Activated CD8-positive, alpha-beta memory T cell treated with anti-CD3 and anti-CD28 coated beads, Interleukin-2, amount 50 U/mL, for 24 hours (primary cell): ENCODE results near the gene FLII.
"Not testable (repeated sequence)": the region's sequence is repeated elsewhere in the genome, so short reads cannot be mapped to it uniquely, and the experiment has no call there.

Experiments used
- DNase-seq: peaks from one replicate; pipeline ENCODE4 v3.0.0-alpha.2; 2020; ENCODE audit errors: extremely low read depth

FLII gene

DNA sequence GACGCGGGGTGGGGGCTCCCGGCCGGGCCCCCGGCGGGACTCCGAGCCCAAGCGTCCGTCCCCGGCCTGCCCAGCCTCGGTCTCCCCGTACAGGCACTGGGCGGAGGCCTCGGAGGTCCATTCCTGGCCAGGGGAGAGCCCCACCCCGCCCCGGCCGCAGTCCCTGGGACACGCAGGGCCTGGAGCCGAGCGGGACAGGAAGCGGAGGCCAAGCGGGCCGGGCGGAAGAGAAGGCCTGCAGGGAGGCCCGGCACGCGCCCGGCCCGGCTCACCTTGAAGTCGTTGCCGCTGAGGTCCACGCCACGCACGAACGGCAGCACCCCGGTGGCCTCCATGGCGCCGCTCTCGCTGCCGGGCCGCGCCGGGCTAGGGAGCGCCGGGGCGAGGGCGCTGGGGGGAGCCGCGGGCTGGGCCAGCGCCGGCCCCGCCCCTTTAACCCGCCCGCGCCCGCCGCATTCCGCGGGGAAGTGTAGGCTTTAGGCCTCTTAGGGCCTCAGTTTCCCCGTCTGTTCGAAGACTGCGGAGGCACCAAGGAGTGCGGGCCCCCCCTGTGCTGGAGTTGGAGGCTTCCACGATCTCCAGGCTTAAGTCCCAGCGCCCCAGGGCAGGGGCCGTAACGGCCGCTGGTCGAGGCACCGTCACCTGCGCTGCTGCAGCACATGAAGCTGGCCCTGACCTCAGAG lies at the start of gene FLII:
TSS of gene FLII (minus strand) at position 383 of the 683 bp plus-strand sequence. CDS start at position 335, 48 bp downstream.
- no peak for DNase-seq

DNA sequence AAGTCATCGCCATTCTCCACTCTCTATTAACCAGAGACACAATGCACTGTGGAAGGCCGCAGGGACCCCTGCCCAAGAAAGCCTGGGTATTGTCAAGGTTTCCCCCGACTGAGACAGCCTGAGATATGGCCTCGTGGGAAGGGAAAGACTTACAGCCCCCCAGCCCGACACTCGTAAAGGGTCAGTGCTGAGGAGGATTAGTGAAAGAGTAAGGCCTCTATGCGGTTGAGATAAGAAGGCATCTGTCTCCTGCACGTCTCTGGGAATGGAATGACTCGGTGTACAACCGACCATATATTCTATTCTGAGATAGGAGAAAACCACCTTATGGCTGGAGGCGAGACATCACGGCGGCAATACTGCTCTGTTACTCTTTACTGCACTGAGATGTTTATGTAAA lies 44.7 kb upstream of the FLII start:
- not testable (repeated sequence) for DNase-seq

DNA sequence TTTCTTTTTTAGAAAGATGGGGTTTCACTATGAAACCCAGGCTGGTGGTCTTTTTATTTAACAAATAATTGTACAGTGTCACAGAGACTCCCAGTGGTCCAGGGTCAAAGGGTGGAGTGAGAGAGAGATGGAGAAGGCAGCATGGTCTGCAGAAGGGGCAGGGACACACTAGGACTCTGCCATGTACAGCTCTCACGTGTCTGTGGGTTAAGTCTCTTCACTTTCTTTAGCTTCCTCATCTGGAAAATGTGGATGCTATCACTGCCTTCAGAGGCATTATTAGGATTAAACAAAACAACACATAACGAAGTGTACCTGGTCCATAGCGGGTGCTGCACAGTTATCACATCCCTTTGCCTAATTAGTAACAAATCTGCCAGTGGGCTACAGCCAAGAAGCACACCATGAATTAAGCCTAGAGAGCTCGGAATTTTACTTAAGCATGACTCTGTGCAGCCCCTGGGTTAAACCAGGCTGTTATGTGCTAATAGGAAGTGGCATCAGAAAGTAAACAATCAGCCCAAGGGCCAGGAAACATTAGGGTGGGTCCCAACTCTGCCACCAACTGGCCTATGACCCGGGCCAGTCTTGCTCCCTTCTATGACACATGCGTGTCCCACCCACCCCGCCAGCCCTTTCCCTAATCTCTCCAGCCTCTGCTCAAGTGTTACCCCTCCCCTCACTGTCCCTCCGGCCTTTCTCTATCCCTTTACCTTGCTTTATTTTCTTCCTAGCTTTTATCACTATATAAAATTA lies 42.4 kb upstream of the FLII start:
- no peak for DNase-seq

DNA sequence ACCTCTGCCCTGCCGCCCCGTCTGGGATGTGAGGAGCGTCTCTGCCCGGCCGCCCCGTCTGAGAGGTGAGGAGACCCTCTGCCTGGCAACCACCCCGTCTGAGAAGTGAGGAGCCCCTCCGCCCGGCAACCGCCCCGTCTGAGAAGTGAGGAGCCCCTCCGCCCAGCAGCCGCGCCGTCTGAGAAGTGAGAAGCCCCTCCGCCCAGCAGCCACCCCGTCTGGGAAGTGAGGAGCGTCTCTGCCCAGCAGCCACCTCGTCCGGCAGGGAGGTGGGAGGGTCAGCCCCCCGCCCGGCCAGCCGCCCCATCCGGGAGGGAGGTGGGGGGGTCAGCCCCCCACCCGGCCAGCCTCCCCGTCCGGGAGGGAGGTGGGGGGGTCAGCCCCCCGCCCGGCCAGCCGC lies 39.5 kb upstream of the FLII start:
- DNase-seq: not testable (repeated sequence)

DNA sequence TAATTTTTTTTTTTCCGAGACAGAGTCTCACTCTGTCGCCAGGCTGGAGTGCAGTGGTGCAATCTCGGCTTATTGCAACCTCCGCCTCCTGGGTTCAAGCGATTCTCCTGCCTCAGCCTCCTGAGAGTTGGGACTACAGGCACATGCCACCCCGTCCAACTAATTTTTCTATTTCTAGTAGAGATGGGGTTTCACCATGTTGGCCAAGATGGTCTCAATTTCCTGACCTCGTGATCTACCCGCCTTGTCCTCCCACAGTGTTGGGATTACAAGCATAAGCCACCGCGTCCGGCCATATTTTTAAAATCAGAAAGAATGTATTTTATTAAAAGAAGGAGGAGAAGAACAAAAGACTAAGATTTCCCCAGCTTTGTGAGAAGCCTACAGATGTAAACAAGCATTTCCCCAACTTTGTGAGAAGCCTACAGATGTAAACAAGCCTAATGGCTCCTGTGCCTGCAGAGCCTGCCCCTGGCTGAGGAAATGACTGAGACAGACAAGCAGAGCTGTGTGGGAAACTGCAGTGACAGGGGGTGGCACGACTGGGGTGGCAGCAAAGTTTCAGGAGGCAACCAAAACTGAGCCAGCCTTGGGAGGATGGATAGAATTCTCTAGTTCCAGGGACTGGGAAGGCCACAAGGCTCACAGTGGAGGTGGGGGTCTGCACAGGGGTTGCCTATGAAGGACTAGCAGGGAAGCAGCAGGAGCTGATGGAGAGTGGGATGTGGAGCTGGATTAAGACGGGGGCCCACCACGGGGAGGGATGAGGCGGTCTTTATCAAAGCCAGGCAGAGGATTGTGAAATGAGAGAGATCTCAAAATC lies 33.4 kb upstream of the FLII start:
- DNase-seq: no peak

DNA sequence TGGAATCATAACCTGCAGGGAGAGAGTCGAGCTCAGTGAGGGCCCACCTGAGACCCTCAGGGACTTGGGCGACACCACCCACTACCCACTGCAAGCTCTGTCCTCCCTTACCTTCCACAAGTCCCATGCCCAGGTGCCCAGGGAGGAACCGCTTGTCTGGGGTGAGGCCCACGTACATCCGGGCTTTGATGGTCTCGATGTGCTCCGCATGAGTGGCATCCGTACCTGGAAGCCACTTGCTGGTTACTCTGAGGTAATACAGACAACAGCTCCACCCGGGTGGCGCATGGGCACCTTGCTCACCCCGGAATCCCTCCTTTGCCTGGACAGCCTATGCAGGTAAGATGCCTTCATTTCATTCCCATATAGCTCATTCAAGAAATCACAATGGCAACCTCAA lies 26.8 kb upstream of the FLII start:
- DNase-seq: no peak

DNA sequence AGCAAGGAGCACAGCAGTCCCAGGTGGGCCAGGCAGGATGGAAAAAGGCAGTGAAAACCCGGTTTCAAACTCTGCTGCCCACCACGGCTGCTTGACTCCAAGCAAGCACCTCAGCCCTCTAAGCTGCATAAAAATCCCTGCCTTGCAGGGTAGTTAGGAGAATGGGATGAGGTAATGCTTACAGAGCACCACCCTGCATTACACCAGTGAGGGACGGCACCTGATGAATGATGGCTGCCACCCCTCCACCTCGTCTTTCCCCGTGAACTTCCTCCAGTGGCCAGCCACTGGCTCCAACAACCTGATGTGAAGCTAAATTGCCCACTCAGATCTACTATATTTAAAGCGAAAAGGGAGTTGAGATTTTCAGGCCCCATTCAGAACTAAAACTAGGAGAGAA lies 23.2 kb upstream of the FLII start:
- DNase-seq: no peak

DNA sequence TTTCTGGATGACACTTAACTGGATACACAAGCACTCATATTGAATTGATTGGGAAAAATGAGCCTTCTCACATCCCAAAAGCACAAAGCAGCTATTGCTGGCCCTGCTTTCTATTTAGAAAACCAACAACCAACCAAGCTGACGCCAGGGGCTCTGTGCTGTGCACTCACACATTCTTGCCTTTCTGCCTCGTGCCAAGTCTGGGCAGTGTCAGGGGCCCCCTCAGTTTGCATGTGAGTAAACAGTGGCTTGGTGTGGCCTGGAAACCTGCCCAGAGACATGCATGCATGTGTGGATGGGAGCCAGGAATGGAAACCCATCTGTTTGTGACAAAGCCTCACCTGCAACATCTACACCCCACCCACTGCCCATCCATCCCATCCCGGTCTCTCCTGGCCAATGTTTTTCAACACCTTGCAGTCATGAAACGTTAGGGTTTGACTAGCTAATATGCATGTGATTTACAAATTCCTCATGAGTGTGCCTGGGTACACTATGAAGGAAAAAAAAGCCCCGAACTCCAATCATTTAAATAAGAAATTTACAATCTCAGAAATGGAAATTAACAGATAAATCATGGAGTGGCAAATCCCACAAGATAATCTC lies 22.3 kb upstream of the FLII start:
- no peak for DNase-seq

DNA sequence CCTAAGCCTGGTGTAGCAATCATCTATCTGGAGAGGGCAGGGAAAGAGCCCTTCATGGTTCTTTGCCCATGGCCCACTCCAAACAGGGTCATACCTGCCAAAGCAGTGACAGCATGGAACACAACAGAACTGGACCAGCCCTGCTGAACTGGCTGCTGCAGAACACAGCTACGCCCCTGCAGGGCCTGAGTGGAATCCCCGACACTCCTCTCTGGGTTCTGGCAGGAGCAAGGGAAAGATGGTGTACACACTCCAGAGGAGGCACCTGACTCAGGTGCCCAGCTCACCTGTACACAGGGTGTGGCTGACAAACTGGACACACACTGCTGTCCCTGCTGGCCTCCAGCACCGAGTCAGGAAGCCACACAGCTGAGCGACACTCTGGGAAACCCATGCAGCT lies 21.7 kb upstream of the FLII start:
- no peak for DNase-seq

DNA sequence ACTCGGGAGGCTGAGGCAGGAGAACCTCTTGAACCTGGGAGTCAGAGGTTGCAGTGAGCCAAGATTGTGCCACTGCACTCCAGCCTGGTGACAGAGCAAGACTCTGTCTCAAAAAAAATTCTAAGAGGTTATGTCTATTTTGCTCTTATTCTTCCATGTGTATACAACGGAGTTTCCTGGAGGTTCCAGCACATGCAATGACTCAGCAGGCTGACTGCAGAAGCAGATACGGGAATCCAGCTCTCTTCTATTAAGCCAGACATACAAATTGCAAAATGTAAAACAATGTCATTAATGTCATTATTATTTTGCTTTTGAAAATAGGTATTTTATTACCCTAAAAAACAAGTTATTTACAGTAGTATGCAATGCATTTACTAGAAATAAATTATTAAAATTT lies 20.3 kb upstream of the FLII start:
- DNase-seq: no peak

DNA sequence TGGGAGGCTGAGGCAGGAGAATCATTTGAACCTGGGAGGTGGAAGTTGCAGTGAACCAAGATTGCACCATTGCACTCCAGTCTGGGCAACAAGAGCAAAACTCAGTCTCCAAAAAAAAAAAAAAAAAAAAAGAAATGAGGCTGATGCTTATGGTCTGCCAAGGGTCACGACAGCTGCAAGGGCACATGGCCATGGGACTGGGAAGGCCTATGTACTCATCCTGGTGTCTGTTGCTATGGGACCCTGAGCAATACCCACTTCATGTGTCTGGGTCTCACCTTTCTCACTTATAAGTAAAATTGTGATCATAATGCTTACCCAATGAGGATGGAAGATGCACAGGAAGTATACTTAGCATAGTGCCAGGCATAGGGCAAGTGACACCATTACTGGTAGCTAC lies 18.5 kb upstream of the FLII start:
- DNase-seq: no peak

DNA sequence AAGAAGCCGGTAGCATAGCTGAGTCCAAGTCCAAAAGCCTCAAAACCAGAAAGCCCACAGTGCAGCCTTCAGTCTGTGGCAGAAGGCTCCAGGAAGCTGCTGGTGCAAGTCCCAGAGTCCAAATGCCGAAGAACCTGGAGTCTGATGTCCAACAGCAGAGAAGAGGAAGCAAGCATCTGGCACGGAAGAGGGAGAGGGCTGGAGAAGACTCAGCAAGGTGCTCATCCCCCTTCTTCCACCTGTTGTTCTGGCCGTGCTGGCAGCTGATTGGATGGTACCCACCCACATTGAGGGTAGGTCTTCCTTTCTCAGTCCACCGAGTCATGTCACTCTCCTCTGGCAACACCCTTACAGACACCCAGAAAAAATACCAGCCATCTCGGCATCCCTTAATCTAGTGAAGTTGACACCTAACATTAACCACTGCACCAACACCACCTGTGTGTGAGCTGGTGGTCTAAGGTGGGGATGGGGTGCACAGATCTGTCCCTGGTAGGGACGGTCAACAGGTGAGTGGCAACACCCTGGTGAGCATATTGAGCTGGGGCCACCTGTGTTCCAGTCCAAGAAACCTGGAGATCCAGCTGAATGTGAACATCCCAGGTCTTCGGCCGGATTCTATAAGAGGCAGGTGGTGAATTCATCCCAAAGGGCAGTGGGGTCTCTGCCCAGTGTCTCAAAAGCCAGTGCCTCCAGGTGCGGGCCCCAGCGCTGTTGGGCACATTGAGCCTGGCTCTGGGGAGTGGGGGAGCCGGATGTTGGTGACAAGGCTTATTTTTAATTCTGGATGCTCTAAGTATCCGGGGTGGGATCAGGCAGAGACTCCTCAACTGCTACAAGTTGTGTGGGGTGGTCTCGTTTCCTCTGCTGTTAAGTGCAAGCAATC lies 11.8 kb upstream of the FLII start:
- no peak for DNase-seq

DNA sequence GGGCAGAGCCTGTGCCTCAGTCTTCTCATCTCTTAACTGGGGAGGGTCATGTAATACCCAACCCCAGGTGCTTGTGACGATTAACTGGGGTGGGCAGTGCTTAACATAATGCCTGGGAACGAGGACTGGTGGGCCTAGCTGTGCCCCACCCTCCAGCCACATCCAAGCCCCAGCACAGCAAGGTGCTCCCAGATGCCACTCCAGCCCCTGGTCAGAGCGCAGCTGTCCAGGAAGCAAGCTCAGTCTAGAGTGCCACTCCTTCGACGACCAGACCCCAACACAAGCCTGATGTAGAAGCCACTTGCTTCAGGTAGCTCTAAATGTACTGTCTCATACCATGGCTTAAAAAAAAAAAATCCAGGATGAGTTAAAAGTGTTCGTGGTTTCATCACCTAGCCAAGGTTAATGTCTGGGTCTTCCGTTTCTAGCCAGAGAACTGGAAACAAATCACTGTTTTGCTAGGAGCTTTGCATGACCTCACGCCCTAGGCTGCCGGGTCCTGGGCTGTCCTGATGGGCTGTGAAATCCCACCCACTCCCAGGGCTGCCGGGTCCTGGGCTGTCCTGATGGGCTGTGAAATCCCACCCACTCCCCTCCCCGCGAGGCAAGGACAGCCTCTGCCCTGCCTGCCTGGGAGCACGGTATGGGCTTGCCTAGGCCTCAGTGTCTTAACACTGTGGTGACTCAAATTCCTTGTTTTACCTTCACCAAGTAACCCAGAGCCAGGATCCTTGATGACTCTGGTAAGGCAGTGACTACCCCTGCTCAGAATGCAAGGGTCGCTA lies 9.6 kb upstream of the FLII start:
- DNase-seq: no peak

DNA sequence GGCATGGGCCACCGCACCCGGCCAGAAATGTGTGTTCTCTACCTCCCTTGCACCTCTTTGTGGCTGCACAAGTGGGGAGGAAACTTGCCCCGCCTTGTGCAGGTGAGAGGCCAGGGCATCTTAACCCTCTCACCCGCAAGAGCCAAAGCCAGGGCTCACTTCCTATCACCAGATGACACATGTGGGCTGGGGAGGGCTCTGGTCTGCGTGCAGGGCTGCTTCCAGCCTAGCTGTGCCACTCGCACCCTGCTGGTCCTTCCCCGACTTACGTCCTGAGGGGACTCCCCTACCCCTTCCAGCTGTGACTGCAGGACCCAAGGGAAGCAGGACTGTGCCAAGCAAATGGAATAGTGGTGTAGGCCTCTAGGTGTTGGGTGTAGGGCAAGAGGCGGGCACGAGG lies 8.8 kb upstream of the FLII start:
- DNase-seq: no peak

DNA sequence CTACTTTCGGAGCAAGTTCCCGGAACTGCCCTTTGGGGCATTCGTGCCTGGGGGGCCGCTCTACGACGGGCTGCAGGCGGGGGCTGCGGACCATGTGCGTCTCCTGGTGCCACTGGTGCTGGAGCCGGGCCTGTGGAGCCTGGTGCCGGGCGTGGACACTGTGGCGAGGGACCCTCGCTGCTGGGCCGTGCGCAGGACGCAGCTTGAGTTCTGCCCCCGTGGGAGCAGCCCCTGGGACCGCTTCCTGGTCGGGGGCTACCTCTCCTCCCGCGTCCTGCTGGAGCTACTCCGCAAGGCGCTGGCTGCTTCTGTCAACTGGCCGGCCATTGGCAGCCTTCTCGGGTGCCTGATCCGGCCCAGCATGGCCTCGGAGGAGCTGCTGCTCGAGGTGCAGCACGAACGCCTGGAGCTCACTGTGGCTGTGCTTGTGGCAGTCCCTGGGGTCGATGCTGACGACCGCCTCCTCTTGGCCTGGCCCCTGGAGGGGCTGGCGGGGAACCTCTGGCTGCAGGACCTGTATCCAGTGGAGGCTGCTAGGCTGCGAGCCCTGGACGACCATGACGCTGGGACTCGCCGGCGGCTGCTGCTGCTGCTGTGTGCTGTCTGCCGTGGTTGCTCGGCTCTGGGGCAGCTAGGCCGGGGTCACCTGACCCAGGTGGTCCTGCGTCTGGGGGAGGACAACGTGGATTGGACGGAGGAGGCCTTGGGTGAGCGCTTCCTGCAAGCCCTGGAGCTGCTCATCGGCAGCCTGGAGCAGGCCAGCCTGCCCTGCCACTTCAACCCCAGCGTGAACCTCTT lies 5.5 kb upstream of the FLII start:
- DNase-seq: no peak

DNA sequence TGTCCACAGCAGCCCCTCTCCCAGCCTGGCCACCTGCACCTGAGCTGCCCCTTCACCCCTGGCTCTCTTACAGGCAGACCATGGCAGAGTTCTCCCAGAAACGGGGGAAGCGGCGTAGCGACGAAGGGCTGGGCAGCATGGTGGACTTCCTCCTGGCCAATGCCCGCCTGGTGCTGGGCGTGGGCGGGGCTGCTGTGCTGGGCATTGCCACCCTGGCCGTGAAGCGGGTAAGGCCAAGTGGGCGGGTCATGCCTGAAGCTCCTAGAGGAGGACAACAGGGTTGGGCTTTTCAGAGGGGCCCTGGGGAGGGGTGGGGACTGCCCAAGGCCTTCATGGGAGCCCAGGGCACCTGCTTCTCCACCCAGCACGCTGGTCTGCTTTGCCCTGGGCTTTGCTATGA lies 4.1 kb upstream of the FLII start:
- no peak for DNase-seq

DNA sequence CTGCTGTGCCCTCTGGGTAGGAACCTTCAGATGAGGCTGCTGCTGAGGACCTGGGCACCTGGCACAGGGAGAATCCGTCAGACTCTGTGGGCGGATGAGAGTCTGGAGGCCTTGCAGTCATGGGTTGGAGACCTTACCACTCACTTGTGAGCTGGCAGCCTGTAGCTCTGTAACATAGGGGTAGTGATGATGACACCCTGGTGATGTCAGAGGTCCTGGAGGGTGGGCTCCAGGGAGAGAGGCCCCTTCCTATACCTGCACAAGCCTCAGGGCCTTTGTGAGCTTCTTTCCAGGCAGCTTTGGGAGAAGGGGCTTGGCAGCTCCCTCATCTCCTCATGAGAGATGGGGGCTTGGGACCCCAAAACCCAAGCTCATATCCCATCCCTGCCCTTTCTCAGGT lies 3.6 kb upstream of the FLII start:
- no peak for DNase-seq

DNA sequence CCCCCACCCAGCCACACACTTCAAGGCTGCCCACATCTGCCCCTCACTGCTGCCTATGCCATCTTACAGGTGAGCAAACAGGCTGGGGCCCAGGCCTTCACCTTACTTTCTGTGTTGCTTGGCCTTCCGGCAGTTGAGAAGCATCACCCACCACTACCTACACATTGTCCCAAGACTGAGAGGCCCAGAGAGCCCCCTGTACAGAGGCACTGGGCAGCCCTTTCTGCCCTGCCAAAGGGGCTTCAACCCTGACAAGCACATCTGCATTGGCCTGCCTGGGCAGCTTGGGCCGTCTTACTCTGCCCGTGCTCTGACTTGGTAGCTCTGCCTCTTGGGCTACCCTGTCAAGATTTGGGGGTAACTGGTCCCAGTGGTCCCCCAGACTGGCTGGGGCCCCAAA lies 3.1 kb upstream of the FLII start:
- DNase-seq: no peak

DNA sequence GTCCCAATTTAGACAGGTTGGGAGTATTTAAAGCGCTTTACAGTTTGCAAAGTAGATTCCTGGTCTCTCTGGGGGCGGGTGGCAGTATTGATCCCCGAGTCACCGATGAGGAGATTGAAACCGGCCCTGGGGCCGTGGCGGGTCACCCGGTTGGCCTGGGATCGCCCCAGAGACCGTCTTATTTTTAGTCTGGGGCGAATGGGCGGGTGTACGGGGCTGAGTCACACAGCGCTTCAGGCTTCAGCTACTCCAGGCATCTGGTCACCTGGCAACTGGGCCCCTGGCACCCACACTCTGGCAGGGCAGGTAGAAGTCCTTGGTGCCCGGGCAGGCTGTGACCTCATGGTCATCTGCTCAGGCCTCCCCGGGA lies 2.6 kb upstream of the FLII start:
- DNase-seq: no peak
